Ishikawa (cell line): Measurements from ENCODE around the gene PIGA.

Source experiments
- CEBPB ChIP-seq: IDR thresholded peaks from 2 replicates; pipeline ENCODE4 v1.6.1; 2012
- CREB1 ChIP-seq: IDR thresholded peaks from 2 replicates; pipeline ENCODE4 v1.6.1; 2012; ENCODE audit warnings: low read depth
- FOXM1 ChIP-seq: IDR thresholded peaks from 2 replicates; pipeline ENCODE4 v1.6.1; 2012; ENCODE audit warnings: low read depth, borderline replicate concordance
- NFIC ChIP-seq: IDR thresholded peaks from 2 replicates; pipeline ENCODE4 v1.6.1; 2012
- RAD21 ChIP-seq: IDR thresholded peaks from 2 replicates; pipeline ENCODE4 v1.6.1; 2012; ENCODE audit warnings: low read depth
- TAF1 ChIP-seq: IDR thresholded peaks from 2 replicates; pipeline ENCODE4 v1.6.1; 2012; ENCODE audit warnings: low read depth, mild to moderate bottlenecking
- TCF12 ChIP-seq: IDR thresholded peaks from 2 replicates; pipeline ENCODE4 v1.6.1; 2012; ENCODE audit warnings: low read depth
- TEAD4 ChIP-seq: IDR thresholded peaks from 2 replicates; pipeline ENCODE4 v1.6.1; 2012
- YY1 ChIP-seq: IDR thresholded peaks from 2 replicates; pipeline ENCODE4 v1.6.1; 2012; ENCODE audit warnings: low read depth
- ZBTB7A ChIP-seq: IDR thresholded peaks from 2 replicates; pipeline ENCODE4 v1.6.1; 2012; ENCODE audit warnings: low read depth
- TF ChIP-seq, protein P1 (sequence below): IDR thresholded peaks from 2 replicates; pipeline ENCODE4 v1.6.1; 2012; ENCODE audit warnings: low read depth, mild to moderate bottlenecking
- TF ChIP-seq, protein P2 (sequence below): IDR thresholded peaks from 2 replicates; pipeline ENCODE4 v1.6.1; 2012
- TF ChIP-seq, protein P3 (sequence below): IDR thresholded peaks from 2 replicates; pipeline ENCODE4 v1.6.1; 2012

PIGA gene

DNA sequence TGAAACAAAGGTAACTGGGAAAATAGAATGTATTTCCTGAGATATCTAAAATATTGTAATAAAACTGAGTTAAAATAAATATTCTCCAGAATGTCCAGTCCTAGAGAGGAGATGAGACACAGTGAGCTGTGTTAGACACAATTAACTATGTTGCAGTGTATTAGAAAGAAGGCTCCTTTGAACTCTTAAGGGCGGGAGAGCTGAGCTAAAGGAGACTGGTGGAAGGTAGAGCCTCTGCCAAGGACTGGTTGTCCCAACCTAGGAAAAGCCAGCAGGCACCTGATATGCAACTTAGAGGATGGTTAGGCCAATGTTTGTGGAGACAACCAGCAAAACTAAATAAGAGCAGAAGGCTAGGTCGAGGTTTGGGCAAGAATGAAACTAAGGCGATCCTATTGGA lies 24.2 kb downstream of the PIGA start:
- TF ChIP-seq, protein P1, sequence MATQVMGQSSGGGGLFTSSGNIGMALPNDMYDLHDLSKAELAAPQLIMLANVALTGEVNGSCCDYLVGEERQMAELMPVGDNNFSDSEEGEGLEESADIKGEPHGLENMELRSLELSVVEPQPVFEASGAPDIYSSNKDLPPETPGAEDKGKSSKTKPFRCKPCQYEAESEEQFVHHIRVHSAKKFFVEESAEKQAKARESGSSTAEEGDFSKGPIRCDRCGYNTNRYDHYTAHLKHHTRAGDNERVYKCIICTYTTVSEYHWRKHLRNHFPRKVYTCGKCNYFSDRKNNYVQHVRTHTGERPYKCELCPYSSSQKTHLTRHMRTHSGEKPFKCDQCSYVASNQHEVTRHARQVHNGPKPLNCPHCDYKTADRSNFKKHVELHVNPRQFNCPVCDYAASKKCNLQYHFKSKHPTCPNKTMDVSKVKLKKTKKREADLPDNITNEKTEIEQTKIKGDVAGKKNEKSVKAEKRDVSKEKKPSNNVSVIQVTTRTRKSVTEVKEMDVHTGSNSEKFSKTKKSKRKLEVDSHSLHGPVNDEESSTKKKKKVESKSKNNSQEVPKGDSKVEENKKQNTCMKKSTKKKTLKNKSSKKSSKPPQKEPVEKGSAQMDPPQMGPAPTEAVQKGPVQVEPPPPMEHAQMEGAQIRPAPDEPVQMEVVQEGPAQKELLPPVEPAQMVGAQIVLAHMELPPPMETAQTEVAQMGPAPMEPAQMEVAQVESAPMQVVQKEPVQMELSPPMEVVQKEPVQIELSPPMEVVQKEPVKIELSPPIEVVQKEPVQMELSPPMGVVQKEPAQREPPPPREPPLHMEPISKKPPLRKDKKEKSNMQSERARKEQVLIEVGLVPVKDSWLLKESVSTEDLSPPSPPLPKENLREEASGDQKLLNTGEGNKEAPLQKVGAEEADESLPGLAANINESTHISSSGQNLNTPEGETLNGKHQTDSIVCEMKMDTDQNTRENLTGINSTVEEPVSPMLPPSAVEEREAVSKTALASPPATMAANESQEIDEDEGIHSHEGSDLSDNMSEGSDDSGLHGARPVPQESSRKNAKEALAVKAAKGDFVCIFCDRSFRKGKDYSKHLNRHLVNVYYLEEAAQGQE: no peak
- TF ChIP-seq CEBPB: no peak

DNA sequence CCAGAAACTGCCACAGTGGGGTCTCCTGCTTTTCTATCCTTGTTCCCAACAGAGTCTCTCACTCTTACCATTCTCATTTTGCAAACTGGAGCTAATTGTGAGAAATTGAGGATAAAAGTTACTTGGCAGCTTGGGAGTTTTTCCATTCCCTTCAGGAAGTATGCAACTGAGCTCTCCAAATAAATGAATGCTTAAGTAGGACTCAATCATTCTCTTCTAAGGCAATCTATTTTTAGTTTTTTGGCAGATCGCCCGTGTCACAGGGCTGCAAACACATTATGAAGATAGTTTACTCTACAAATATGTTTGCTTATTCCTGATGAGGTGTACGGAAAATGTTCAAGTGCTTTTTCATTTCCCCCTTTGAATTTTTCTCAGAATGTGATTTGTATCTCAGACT lies 25.2 kb downstream of the PIGA start:
- no peak for TF ChIP-seq CREB1
- no peak for TF ChIP-seq ZBTB7A
- no peak for TF ChIP-seq TCF12
- no peak for TF ChIP-seq RAD21
- TF ChIP-seq NFIC: no peak

DNA sequence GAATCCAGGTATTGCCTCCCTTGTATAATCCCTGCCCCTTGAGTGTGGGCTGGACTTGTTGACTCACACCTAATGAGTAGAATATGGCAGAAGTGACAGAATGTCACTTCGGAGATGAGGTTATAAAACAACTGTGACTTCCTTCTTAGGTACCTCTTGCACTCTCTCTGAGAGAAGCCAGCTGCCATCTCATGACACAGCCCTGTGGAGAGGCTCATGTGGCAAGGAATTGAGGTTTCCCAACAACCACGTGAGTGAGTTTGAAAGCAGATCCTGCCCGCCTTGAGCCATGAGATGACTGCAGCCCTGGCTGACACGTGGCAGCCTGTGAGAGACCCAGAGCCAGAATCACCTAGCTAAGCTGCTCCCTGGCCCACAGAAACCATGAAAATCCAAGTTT lies 33.4 kb downstream of the PIGA start:
- TF ChIP-seq TAF1: no peak

DNA sequence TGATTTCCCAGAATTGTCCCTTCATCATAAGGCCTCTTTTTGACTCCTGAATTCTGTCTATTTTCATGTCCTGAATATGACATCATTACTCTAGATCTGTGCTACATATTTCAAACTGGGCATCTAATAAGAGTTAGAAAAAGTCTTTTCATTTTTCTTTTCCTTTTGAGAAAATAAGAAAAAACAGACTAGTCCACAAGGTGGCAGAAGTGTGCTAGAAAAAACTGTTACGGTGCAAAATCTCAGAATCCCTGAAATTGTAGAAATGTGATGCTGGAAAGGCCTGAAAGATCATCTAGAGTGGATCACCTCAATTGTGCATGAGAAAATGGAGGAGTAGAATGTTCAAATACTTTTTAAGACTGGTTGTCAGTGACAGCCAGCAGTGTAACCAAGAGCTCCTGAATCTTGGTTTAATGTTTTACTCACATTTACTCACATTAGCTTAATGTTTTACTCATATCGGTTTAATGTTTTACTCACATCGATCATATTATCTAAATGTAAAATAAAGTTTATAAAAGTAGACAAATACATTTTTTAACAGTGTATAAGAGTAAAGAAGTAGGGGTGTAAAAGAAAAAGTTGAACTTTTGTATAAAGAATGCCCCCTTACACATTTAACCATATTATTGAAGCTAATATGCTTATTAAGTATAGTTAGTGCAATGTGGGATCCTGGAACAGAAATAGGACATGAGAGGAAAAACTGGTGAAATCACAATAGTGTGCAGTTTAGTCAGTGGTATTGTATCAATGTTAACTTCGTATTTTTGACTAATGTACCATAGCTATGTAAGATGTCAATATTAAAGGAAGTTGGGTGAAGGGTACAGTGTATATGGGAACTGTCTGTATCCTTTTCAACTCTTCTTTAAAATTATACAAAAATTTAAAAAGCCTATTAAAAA lies 35.1 kb downstream of the PIGA start:
- TF ChIP-seq FOXM1 (no peak), RAD21 (peak; percentile 33; the same call in 1 of the 2 replicates)

DNA sequence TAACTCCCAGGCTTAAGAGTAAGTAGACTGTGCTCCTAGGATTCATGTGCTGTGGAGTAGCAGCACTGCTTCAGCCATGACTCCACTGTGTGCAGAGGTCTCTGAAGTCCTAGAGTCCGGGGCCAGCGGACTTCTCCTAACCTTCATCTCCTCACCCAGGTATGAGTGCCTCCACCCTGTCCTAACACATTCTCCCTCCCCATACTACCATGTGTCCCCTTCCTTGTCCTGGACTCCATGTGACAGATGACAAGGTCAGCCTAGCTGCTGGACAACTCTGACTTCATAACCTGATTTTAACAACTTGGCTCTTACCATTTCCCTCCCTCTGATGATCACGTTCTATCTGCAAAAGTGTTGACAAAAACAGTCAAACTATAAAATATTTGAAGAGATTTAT lies 36.5 kb downstream of the PIGA start:
- no peak for TF ChIP-seq YY1
- TF ChIP-seq TAF1: no peak
- TF ChIP-seq, protein P2, sequence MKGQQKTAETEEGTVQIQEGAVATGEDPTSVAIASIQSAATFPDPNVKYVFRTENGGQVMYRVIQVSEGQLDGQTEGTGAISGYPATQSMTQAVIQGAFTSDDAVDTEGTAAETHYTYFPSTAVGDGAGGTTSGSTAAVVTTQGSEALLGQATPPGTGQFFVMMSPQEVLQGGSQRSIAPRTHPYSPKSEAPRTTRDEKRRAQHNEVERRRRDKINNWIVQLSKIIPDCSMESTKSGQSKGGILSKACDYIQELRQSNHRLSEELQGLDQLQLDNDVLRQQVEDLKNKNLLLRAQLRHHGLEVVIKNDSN: no peak
- TF ChIP-seq CEBPB: no peak

- TF ChIP-seq, protein P3, sequence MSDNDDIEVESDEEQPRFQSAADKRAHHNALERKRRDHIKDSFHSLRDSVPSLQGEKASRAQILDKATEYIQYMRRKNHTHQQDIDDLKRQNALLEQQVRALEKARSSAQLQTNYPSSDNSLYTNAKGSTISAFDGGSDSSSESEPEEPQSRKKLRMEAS: no peak
- TF ChIP-seq, protein P2: no peak
- no peak for TF ChIP-seq CREB1
- TF ChIP-seq, protein P1: no peak
- no peak for TF ChIP-seq NFIC
Measured at GRCh38 chrX:15298201-15298600, 37.1 kb downstream of the PIGA start.

GRCh38 chrX:15293451-15293850 lies 41.9 kb downstream of the PIGA start:
- TF ChIP-seq, protein P1: no peak
- TF ChIP-seq, protein P3: no peak
- TF ChIP-seq TCF12 (no peak), ZBTB7A (no peak), FOXM1 (no peak), RAD21 (no peak), NFIC (no peak), TAF1 (no peak), CREB1 (no peak), TEAD4 (no peak)
